ENCODE measurements around the gene ATP6V0A1.

DNA sequence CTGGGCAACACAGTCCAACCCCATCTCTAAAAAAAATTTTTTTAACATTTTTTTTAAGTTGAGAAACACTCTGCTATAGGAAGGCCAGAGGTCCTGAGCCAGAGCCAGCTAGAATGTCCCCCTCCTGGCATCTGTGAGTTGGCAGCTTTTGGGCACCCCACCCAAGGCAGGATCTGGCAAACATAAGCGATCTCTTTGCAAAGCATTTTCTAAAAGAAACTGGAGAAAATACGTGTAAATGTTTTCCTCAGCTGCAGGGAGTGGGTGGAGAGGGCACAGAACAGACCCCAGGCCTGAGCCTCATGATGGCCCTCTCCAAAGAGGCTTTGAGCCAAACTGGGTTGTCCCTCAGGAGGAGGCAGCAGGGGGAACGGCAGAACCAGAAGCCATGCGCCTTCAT lies 47.3 kb upstream of the ATP6V0A1 start:
- TF ChIP-seq, protein P1, sequence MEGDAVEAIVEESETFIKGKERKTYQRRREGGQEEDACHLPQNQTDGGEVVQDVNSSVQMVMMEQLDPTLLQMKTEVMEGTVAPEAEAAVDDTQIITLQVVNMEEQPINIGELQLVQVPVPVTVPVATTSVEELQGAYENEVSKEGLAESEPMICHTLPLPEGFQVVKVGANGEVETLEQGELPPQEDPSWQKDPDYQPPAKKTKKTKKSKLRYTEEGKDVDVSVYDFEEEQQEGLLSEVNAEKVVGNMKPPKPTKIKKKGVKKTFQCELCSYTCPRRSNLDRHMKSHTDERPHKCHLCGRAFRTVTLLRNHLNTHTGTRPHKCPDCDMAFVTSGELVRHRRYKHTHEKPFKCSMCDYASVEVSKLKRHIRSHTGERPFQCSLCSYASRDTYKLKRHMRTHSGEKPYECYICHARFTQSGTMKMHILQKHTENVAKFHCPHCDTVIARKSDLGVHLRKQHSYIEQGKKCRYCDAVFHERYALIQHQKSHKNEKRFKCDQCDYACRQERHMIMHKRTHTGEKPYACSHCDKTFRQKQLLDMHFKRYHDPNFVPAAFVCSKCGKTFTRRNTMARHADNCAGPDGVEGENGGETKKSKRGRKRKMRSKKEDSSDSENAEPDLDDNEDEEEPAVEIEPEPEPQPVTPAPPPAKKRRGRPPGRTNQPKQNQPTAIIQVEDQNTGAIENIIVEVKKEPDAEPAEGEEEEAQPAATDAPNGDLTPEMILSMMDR (IDR thresholded peaks at IDR 0.05): no peak
- TF ChIP-seq TCF7L2 (IDR thresholded peaks at IDR 0.05; ENCODE audit: low read depth, low read length): no peak
- no peak for TF ChIP-seq POLR2AphosphoS5 (IDR thresholded peaks at IDR 0.05; ENCODE audit: low read depth, low read length)

All from Panc1 (cell line).